Esophagus muscularis mucosa (tissue), 4 donors: ENCODE results near the gene PSEN1. TPM values are rescaled to one million over a fixed set of nuclear protein-coding genes. Genes with fewer than 3 reads are reported as not detected.

Experiments
- DNase-seq: peaks from one replicate; pipeline ENCODE4 v3.0.0-alpha.2; 2017; ENCODE audit errors: extremely low spot score
- H3K27ac ChIP-seq, 4 donors: fragments of 200-600 bp; sonication (generic); replicated peaks in 1 of 4; 1 replicate in 3 of 4; 2 replicates in 1 of 4; pipeline ENCODE4 v1.5.1; 2016 to 2019; ENCODE audit warnings: mild to moderate bottlenecking in 1 of 4
- H3K27me3 ChIP-seq, 4 donors: fragments of 200-600 bp; sonication (generic); one replicate each; pipeline versions ENCODE4 v1.5.1 to v1.6.0; 2016 to 2019
- H3K36me3 ChIP-seq, 4 donors: fragments of 200-600 bp; sonication (generic); one replicate each; pipeline ENCODE4 v1.5.1; 2016 to 2019
- H3K4me1 ChIP-seq, 4 donors: fragments of 200-600 bp; sonication (generic); one replicate each; pipeline ENCODE4 v1.5.1; 2016 to 2019
- H3K4me3 ChIP-seq, 4 donors: fragments of 200-600 bp; sonication (generic); 1 replicate in 2 of 4; 2 replicates in 2 of 4; pipeline ENCODE4 v1.5.1; 2016 to 2019; ENCODE audit warnings: mild to moderate bottlenecking in 4 of 4, moderate library complexity in 1 of 4
- H3K9me3 ChIP-seq, 4 donors: fragments of 200-600 bp; sonication (generic); 1 replicate in 3 of 4; 2 replicates in 1 of 4; pipeline ENCODE4 v1.5.1; 2016 to 2019
- EP300 ChIP-seq: sonication (generic); formaldehyde crosslinking; IDR thresholded peaks from one replicate; pipeline ENCODE4 v1.6.1; 2017; ENCODE audit warnings: antibody characterized with exemption
- POLR2A ChIP-seq: fragments of 450-650 bp; IDR thresholded peaks from one replicate; pipeline ENCODE4 v1.6.1; 2017; ENCODE audit warnings: antibody characterized with exemption, moderate library complexity, mild to moderate bottlenecking, low read depth
- POLR2AphosphoS5 ChIP-seq, 2 donors: sonication (generic); formaldehyde crosslinking; IDR thresholded peaks; one replicate each; pipeline ENCODE4 v1.6.1; 2017; ENCODE audit warnings: antibody characterized with exemption in 2 of 2
- WGBS: methylation state at CpG from one replicate; pipeline ENCODE4 v1.1.5; 2018; 5-methylcytosine and 5-hydroxymethylcytosine counted together
- intact Hi-C: fragments of 100-400 bp; cut with DNase I; formaldehyde crosslinking; loops from one replicate; pipeline ENCODE4 v1.15.1; 2023
- total RNA-seq, 4 donors: library from RNA; depleted of rRNA; stranded (reverse); fragments of >200 nt; gene quantifications; one replicate each; pipeline versions ENCODE4 v1.1.0 to v1.2.1, GENCODE V29; 2016
- TF ChIP-seq, protein P1 (sequence below), 3 experiments: fragments of 200-600 bp in 2 of 3; fragments of 450-650 bp in 1 of 3; sonication (generic) in 2 of 3; IDR thresholded peaks; one replicate each; pipeline ENCODE4 v1.5.1; 2017 to 2019; ENCODE audit warnings: antibody characterized with exemption in 3 of 3, mild to moderate bottlenecking in 2 of 3, moderate library complexity in 1 of 3

The PSEN1 gene
- total RNA-seq, 4 donors from 2014 or later = 31.7 to 39.0 (median 38.3) TPM

DNA sequence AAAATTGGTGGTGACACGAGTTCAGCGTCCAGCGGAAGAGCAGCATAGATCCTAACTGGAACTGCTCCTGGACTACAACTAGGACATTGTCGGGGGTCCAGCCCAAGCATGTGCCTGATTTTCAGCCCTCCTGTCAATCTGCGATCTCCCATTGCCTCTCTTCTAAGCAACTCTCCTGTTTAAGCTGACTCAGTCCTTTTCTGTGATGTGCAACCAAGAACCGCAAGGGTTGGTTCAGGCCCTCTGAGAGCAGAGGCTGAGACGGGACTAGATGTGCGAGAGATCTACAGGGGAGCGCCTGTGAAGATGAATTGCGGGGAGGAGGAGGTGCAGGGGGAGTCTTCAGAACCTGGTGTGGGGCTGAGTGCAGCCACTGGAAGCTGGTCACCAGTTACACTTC, 97.3 kb downstream of the PSEN1 start:
- TF ChIP-seq POLR2AphosphoS5 (IDR thresholded peaks at IDR 0.05) (no peak), EP300 (no peak), POLR2A (no peak)
- TF ChIP-seq, protein P1, sequence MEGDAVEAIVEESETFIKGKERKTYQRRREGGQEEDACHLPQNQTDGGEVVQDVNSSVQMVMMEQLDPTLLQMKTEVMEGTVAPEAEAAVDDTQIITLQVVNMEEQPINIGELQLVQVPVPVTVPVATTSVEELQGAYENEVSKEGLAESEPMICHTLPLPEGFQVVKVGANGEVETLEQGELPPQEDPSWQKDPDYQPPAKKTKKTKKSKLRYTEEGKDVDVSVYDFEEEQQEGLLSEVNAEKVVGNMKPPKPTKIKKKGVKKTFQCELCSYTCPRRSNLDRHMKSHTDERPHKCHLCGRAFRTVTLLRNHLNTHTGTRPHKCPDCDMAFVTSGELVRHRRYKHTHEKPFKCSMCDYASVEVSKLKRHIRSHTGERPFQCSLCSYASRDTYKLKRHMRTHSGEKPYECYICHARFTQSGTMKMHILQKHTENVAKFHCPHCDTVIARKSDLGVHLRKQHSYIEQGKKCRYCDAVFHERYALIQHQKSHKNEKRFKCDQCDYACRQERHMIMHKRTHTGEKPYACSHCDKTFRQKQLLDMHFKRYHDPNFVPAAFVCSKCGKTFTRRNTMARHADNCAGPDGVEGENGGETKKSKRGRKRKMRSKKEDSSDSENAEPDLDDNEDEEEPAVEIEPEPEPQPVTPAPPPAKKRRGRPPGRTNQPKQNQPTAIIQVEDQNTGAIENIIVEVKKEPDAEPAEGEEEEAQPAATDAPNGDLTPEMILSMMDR (IDR thresholded peaks at IDR 0.05) = no peak
- 92% methylated on average over 10 of the region's 10 CpGs for WGBS
- peaks cover 0 to 15% (median 4%) of the 10 kb centered on the region in 4 donors for H3K27me3 ChIP-seq
- H3K27ac ChIP-seq = no peak overlapping the region
- peaks cover 18 to 55% (median 45%) of the 10 kb centered on the region in 4 donors for H3K4me1 ChIP-seq
- no peak overlapping the region for H3K4me3 ChIP-seq
- intact Hi-C loops = no loop called here
- DNase-seq = no peak
- no peaks in the 10 kb centered on the region for H3K9me3 ChIP-seq
- H3K36me3 ChIP-seq = no peaks in the 10 kb centered on the region

DNA sequence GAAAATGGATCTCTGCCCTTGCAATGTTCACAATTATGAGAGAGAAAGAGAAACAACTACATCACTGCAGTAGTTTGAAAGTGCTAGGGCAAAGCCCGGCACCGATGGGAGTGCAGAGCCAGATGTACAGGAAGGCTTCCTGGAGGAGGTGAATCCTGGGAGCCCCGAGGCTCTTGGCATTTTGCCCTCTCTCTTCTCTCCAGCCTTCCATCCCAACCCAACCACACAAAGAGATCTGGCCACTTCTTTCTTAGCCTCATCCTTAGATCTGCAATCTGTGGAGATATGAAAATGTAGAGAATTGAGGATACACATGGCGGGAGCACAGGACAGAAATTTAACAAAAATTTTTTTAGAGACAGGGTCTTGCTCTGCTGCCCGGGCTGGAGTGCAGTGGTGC, 97.7 kb downstream of the PSEN1 start:
- H3K27me3 ChIP-seq = peaks cover 0 to 15% (median 4%) of the 10 kb centered on the region in 4 donors
- H3K36me3 ChIP-seq = no peaks in the 10 kb centered on the region
- H3K27ac ChIP-seq = no peak overlapping the region
- TF ChIP-seq POLR2AphosphoS5 (IDR thresholded peaks at IDR 0.05) = no peak
- TF ChIP-seq, protein P1 (IDR thresholded peaks at IDR 0.05) = no peak
- TF ChIP-seq EP300 = no peak
- no peak for TF ChIP-seq POLR2A
- no peaks in the 10 kb centered on the region for H3K9me3 ChIP-seq
- WGBS = 81% methylated on average over 5 of the region's 5 CpGs
- no peak overlapping the region for H3K4me3 ChIP-seq
- intact Hi-C loops = no loop called here
- peaks cover 19 to 55% (median 45%) of the 10 kb centered on the region in 4 donors for H3K4me1 ChIP-seq
- no peak for DNase-seq

DNA sequence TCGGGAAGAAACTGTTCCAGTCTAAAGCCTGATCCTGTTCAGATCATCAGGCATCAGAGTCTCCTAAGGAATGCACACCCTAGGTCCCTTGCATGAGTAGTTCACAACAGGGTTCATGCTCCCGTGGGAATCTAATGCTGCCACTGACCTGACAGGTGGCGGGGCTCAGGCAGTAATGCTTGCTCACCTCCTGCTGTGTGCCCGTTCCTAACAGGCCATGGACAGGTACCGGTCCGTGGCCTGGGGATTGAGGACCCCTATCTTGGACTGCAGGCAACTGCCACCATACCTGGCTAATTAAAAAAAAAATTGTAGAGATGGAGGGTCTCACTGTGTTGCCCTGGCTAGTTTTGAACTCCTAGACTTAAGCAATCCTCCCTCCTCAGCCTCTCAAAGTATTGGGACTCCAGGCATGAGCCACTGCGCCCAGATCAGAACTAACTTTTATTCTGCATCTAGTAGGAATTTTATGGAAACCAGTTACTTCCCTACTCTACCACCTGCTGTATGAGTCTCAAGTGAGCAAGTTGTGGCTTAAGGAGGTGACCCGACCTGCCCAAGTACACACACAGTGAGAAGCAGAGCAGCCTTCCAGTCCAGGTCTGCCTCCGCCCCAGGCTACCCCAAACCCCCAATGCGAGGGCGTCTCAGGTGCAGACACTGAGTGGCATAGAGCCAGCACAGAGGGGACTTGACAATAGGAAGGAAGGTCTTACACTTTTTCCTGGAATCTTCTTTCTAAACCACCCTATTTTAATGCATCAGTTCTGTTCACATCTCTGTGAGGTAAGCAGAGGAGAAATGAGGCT, 98.5 kb downstream of the PSEN1 start:
- H3K4me3 ChIP-seq = no peak overlapping the region
- peaks cover 0 to 15% (median 4%) of the 10 kb centered on the region in 4 donors for H3K27me3 ChIP-seq
- intact Hi-C loops = no loop called here
- DNase-seq = no peak
- TF ChIP-seq, protein P1 (IDR thresholded peaks at IDR 0.05) = no peak
- TF ChIP-seq POLR2AphosphoS5 (IDR thresholded peaks at IDR 0.05) (no peak), POLR2A (no peak), EP300 (no peak)
- H3K4me1 ChIP-seq = peaks cover 26 to 58% (median 50%) of the 10 kb centered on the region in 4 donors
- no peak overlapping the region for H3K27ac ChIP-seq
- H3K9me3 ChIP-seq = no peaks in the 10 kb centered on the region
- WGBS = 95% methylated on average over 6 of the region's 11 CpGs
- H3K36me3 ChIP-seq = no peaks in the 10 kb centered on the region

DNA sequence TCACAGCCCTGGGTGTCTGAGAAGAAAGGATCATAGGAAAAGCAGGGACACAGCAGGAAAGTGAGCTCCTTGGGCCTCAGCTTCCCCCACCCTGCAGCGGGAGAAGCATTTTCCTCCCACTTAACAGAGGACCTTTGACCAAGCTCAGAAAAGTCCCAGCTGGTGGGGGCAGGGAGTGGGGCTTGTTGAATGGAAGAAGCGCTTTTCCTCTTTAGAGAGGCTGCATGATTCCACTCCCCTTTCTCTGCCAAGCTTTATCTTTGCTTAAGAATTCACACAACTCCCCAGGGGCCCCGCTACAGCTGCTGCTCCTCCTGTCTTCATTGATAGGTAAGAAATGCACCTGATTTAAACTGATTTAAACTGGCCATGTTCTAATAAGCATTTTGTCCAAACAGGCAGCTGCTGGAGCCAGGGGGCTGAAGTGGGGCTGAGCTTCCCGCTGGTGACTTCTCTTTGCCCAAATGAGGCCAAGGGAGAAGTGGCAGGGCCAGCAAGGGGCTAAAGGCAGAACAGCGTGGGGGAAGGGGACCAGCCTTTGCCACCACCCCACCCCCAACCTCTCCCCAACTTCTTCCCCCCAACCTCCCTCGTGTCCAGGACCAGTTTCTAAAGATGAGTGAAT, 99.3 kb downstream of the PSEN1 start:
- WGBS = 66% methylated on average over 6 of the region's 6 CpGs
- H3K27ac ChIP-seq = no peak overlapping the region
- no peak for DNase-seq

More for the DNA sequence above, 99.3 kb downstream of the PSEN1 start:
- H3K27me3 ChIP-seq = peaks cover 0 to 16% (median 4%) of the 10 kb centered on the region in 4 donors
- TF ChIP-seq, protein P1 (IDR thresholded peaks at IDR 0.05) = no peak
- TF ChIP-seq POLR2AphosphoS5 (IDR thresholded peaks at IDR 0.05) (no peak), EP300 (no peak), POLR2A (no peak)
- no peaks in the 10 kb centered on the region for H3K36me3 ChIP-seq
- H3K9me3 ChIP-seq = no peaks in the 10 kb centered on the region
- intact Hi-C loops = no loop called here
- H3K4me1 ChIP-seq = peaks cover 28 to 67% (median 59%) of the 10 kb centered on the region in 4 donors
- no peak overlapping the region for H3K4me3 ChIP-seq
